Neural crest cell (in vitro differentiated cells): ENCODE results near the gene KRTAP4-7. TPM values are rescaled to one million over a fixed set of nuclear protein-coding genes. Genes with fewer than 3 reads are reported as not detected.
"Not testable (repeated sequence)": the region's sequence is repeated elsewhere in the genome, so short reads cannot be mapped to it uniquely, and the experiment has no call there.

Experiments
- DNase-seq: peaks from one replicate; pipeline ENCODE4 v3.0.0; 2021; ENCODE audit warnings: low read depth, mixed read lengths, low spot score
- H3K27ac Mint-ChIP-seq: one replicate; pipeline ENCODE4 v1.8.0; 2021; ENCODE audit warnings: mild to moderate bottlenecking, mixed read lengths; ENCODE audit not compliant: unreplicated experiment
- H3K27me3 Mint-ChIP-seq: 2 replicates; pipeline ENCODE4 v1.8.0; 2021; ENCODE audit warnings: low read depth, mild to moderate bottlenecking, mixed read lengths
- H3K36me3 Mint-ChIP-seq: 2 replicates; pipeline ENCODE4 v1.8.0; 2021; ENCODE audit warnings: low read depth, mild to moderate bottlenecking, mixed read lengths
- H3K4me1 Mint-ChIP-seq: 2 replicates; pipeline ENCODE4 v1.8.0; 2021; ENCODE audit warnings: mixed read lengths
- H3K4me3 Mint-ChIP-seq: one replicate; pipeline ENCODE4 v1.8.0; 2021; ENCODE audit warnings: mild to moderate bottlenecking, mixed read lengths
- H3K9me3 Mint-ChIP-seq: 2 replicates; pipeline ENCODE4 v1.8.0; 2021; ENCODE audit warnings: mixed read lengths
- total RNA-seq: library from RNA; stranded (reverse); gene quantifications from 2 replicates; pipeline ENCODE4 v1.2.1, GENCODE V29; 2021
- TF ChIP-seq, protein P1 (sequence below): fragments of 200-600 bp; sonication (generic); conservative IDR thresholded peaks from 2 replicates; pipeline ENCODE4 v1.5.0; 2021; ENCODE audit warnings: antibody characterized with exemption, mild to moderate bottlenecking

KRTAP4-7 gene
- total RNA-seq, 1 donor from 2014 or later = not detected

DNA sequence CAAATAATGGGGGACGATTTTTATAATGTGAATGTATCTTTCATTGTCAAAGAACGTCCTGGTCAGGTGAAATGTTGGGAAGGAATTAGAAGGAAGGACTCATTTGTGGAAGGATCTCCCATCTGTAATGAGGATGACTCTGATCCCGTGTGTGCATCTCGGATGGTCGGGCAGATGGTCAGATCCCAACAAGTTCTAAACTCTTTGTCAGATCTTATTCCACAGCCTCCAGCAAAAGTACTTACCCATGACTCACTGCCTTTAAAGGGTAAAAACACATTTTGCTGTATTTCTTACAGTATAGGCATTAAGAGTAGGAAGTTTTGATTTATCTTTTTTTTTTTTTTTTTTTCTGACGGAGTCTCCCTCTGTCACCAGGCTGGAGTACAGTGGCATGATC, 14.5 kb downstream of the KRTAP4-7 start:
- Mint-ChIP-seq H3K4me3 (no peak overlapping the region), H3K27me3 (peaks cover 27% of the 10 kb centered on the region), H3K36me3 (no peaks in the 10 kb centered on the region), H3K9me3 (peaks cover 5% of the 10 kb centered on the region), H3K27ac (no peak overlapping the region), H3K4me1 (no peaks in the 10 kb centered on the region)
- DNase-seq = no peak
- TF ChIP-seq, protein P1, sequence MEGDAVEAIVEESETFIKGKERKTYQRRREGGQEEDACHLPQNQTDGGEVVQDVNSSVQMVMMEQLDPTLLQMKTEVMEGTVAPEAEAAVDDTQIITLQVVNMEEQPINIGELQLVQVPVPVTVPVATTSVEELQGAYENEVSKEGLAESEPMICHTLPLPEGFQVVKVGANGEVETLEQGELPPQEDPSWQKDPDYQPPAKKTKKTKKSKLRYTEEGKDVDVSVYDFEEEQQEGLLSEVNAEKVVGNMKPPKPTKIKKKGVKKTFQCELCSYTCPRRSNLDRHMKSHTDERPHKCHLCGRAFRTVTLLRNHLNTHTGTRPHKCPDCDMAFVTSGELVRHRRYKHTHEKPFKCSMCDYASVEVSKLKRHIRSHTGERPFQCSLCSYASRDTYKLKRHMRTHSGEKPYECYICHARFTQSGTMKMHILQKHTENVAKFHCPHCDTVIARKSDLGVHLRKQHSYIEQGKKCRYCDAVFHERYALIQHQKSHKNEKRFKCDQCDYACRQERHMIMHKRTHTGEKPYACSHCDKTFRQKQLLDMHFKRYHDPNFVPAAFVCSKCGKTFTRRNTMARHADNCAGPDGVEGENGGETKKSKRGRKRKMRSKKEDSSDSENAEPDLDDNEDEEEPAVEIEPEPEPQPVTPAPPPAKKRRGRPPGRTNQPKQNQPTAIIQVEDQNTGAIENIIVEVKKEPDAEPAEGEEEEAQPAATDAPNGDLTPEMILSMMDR = no peak

DNA sequence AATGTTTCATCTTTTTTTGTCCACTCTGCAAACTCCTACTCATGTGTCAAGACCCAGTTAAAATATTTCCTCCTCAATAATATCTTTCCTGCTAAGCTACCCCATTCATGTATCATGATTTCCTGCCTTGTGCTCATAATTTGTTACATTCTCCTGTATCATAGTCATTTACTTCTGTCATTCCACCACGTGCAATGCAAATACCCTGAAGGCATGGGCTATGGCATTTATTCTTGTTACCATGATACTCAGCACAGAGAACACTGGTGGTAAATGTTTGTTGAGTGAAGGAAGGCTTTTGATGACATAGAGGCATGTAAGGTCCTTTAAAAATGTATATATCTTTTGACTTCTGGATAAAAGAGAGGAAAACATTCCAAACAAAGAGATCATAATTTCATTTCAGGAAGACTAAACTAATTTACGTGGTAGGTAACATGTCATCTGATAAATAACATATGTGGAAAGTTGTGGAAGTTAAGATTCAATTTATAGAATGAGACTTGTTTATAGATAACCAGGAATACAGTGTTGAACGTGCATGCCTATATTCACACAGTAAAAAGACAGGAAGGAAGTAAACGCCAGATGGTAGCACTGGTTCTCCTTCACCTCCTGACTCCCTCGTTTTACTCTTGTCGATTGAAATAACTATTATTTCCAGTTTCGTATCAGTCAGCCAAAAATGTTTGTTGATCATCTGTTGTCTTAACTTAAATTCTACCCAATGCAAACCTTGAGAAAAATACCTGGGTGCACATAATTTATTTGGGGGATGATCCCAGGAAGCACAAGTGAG, 15.9 kb downstream of the KRTAP4-7 start:
- peaks cover 30% of the 10 kb centered on the region for H3K27me3 Mint-ChIP-seq
- not testable (repeated sequence) for H3K36me3 Mint-ChIP-seq, H3K27ac Mint-ChIP-seq, H3K4me1 Mint-ChIP-seq, H3K4me3 Mint-ChIP-seq, H3K9me3 Mint-ChIP-seq, DNase-seq

DNA sequence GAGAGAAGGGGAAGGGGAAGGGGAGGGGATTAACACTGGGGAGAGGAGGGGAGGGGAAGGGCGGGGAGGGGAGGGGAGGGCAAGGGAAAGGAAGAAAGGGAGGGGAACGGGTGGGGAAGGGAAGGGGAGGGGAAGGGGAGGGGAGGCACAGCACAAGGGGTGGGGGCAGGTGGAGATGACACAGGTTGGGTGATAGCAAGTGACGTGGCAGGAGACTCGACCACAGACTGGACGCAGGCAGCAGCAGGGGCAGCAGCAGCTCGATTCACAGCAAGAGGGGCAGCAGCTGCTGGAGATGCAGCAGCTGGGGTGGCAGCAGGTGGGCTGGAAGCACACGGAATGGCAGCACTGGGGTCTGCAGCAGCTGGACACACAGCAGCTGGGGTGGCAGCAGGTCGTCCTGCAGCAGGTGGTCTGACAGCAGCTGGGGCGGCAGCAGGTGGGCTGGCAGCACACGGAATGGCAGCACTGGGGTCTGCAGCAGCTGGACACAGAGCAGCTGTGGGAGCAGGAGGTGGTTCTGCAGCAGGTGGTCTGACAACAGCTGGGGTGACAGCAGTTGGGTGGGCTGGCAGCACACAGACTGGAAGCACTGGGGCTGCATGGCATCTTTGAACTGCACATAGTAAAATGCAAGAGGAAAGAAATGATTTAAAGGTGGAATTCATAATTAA, 17.8 kb downstream of the KRTAP4-7 start, which contains the start of gene KRTAP4-16:
Gene KRTAP4-16, minus strand, starts transcription at position 624 of the 674 bp plus-strand sequence. Its CDS starts 0 bp downstream, at position 624.
- H3K36me3 Mint-ChIP-seq = no peaks in the 10 kb centered on the region
- DNase-seq = no peak
- H3K4me3 Mint-ChIP-seq = no peak within 1 kb of the TSS
- H3K4me1 Mint-ChIP-seq = no peaks in the 10 kb centered on the region
- H3K9me3 Mint-ChIP-seq = no peaks in the 10 kb centered on the region
- TF ChIP-seq, protein P1 = no peak
- no peak within 1 kb of the TSS for H3K27ac Mint-ChIP-seq
- peaks cover 27% of the 10 kb centered on the region for H3K27me3 Mint-ChIP-seq

DNA sequence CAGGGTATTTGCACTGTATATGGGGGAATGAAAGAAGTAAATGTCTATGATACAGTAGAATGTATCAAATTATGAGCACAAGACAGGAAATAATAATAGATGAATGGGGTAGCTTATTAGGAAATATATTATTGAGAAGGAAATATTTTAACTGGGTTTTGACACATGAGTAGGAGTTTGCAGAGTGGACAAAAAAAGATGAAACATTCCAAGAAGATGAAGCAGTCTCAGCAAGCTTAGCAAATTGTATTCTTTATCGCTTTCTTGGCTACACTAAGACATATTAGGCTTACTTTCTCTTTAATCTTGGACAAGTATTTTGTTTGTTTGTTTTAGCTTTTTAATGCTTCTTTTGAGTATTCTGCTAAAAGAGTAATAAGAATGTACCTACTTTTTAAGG, 19.9 kb downstream of the KRTAP4-7 start:
- Mint-ChIP-seq H3K4me3 (no peak overlapping the region), H3K36me3 (no peaks in the 10 kb centered on the region), H3K27ac (no peak overlapping the region), H3K9me3 (peaks cover 2% of the 10 kb centered on the region), H3K4me1 (no peaks in the 10 kb centered on the region), H3K27me3 (peaks cover 17% of the 10 kb centered on the region)
- DNase-seq = no peak
- TF ChIP-seq, protein P1 = no peak

DNA sequence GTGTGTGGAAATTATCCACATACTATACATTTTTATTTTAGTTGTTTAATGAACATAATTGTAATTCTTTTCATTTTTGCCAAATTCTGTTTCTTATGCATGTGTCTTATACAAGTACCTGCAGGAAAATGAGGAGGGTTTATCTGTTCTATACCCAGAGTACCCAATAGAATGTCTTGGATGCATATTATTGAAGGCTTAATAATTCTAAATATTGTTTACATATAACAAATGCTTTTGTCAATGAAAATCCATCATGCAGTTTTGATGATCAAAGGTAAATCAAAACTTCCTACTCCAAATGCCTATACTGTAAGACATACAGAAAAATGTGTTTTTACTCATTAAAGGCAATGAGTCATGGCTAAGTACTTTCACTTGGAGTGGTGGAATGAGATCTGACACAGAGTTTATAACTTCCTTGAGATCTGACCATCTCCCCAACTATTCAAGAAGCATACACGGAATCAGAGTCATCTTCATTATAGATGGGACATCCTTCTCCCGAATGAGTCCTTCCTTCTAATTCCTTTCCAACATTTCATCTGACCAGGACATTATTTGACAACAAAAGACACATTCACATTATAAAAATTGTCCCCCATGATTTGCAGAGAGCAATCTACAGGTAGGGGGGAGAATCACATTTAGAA, 20.6 kb downstream of the KRTAP4-7 start:
- not testable (repeated sequence) for H3K4me3 Mint-ChIP-seq, H3K27ac Mint-ChIP-seq, H3K9me3 Mint-ChIP-seq, DNase-seq, H3K4me1 Mint-ChIP-seq, H3K36me3 Mint-ChIP-seq
- peaks cover 17% of the 10 kb centered on the region for H3K27me3 Mint-ChIP-seq

DNA sequence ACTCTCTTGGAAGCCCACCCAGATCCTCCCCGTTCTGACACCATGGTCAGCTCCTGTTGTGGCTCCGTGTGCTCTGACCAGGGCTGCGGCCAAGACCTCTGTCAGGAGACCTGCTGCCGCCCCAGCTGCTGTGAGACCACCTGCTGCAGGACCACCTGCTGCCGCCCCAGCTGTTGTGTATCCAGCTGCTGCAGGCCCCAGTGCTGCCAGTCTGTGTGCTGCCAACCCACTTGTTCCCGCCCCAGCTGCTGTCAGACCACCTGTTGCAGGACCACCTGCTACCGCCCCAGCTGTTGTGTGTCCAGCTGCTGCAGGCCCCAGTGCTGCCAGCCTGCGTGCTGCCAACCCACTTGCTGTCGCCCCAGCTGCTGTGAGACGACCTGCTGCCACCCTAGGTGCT, 21.4 kb downstream of the KRTAP4-7 start, which contains the start of gene KRTAP4-9:
Gene KRTAP4-9, plus strand, starts transcription at position 43 of the 400 bp plus-strand sequence. Its CDS starts 0 bp downstream, at position 43.
- not testable (repeated sequence) for H3K36me3 Mint-ChIP-seq, H3K27ac Mint-ChIP-seq
- peaks cover 12% of the 10 kb centered on the region for H3K27me3 Mint-ChIP-seq

More for the DNA sequence above, 21.4 kb downstream of the KRTAP4-7 start, which contains the start of gene KRTAP4-9:
- H3K9me3 Mint-ChIP-seq, DNase-seq, H3K4me3 Mint-ChIP-seq, H3K4me1 Mint-ChIP-seq: not testable (repeated sequence)
